Ishikawa (cell line): ENCODE measurements around the gene SLC29A1.

Experiments
- EP300 ChIP-seq: IDR thresholded peaks from 2 replicates; pipeline ENCODE4 v1.6.1; 2012; ENCODE audit warnings: borderline replicate concordance
- FOXM1 ChIP-seq: IDR thresholded peaks from 2 replicates; pipeline ENCODE4 v1.6.1; 2012; ENCODE audit warnings: low read depth, borderline replicate concordance
- TCF12 ChIP-seq: IDR thresholded peaks from 2 replicates; pipeline ENCODE4 v1.6.1; 2012; ENCODE audit warnings: low read depth

GRCh38 chr6:44261581-44261980 is 38.2 kb downstream of the SLC29A1 start:
- no peak for TF ChIP-seq TCF12
- TF ChIP-seq EP300, result no peak
- TF ChIP-seq FOXM1, result no peak
